MM.1S (cell line): ENCODE measurements around the gene ENPP1.

Experiments
- CTCF ChIP-seq: fragments of 300-600 bp; sonication (generic); IDR thresholded peaks from 2 replicates; pipeline ENCODE4 v1.5.1; 2016; ENCODE audit warnings: antibody characterized with exemption, low read length, mixed read lengths
- EZH2 ChIP-seq: fragments of 300-600 bp; sonication (generic); optimal IDR thresholded peaks from 2 replicates; pipeline ENCODE3; 2017; ENCODE audit warnings: low read depth, mild to moderate bottlenecking, antibody characterized with exemption, low read length, mixed read lengths

- TF ChIP-seq CTCF (no peak), EZH2 (no peak)
Measured at GRCh38 chr6:131877999-131878789, 70.4 kb downstream of the ENPP1 start.
